ENCODE data around the gene FBRSL1.

The FBRSL1 gene

GRCh38 chr12:132521200-132521580 is 31.2 kb downstream of the FBRSL1 start:
- no peak for DNase-seq (ENCODE audit: low spot score)
- Histone ChIP-seq H2BK15ac (ENCODE audit: low read length) (no peak overlapping the region), H3K18ac (ENCODE audit: low read length) (peak overlapping the region; percentile 24), H3K23ac (ENCODE audit: low read depth, low read length, poor library complexity) (peak overlapping the region; percentile 48), H4K91ac (ENCODE audit: low read depth, low read length, poor library complexity) (no peak overlapping the region), H3K36me3 (replicated peaks in 1 of 2; ENCODE audit: control insufficient read depth in 2 of 2, insufficient read depth in 2 of 2, low read length in 2 of 2) (peaks cover 0 to 11% of the 10 kb centered on the region in 2 donors), H3K27me3 (ENCODE audit: control insufficient read depth in 3 of 3, insufficient read depth in 3 of 3, low read depth in 1 of 3, low read length in 3 of 3) (no peaks in the 10 kb centered on the region), H2BK12ac (ENCODE audit: low read length) (no peak overlapping the region), H2AK5ac (ENCODE audit: low read depth, low read length) (peak overlapping the region; percentile 13), H3K4me1 (ENCODE audit: control insufficient read depth in 2 of 2, insufficient read depth in 1 of 2, low read depth in 1 of 2, low read length in 2 of 2) (peaks cover 0 to 7% of the 10 kb centered on the region in 2 donors), H3K27ac (replicated peaks; ENCODE audit: low read length) (no peak overlapping the region), H3K4me2 (ENCODE audit: insufficient read depth, low read length, poor library complexity, severe bottlenecking) (no peak overlapping the region), H3K4me3 (ENCODE audit: low read length in 2 of 2) (no peak overlapping the region), H3K79me1 (ENCODE audit: low read depth, low read length) (peaks cover 7% of the 10 kb centered on the region), H2BK5ac (ENCODE audit: low read length) (no peak overlapping the region), H3K9me3 (replicated peaks in 1 of 2; ENCODE audit: control insufficient read depth in 2 of 2, insufficient read depth in 1 of 2, low read depth in 1 of 2, low read length in 2 of 2) (peaks cover 20 to 23% of the 10 kb centered on the region in 2 donors), H2BK120ac (ENCODE audit: low read depth, low read length) (no peak overlapping the region), H3K14ac (ENCODE audit: low read length) (no peak overlapping the region), H4K8ac (ENCODE audit: low read depth, low read length) (no peak overlapping the region), H3K4ac (ENCODE audit: low read length) (no peak overlapping the region), H2AFZ (ENCODE audit: low read length) (no peak overlapping the region), H3K9ac (ENCODE audit: low read depth, low read length, poor library complexity) (peak overlapping the region; percentile 83)
- no CpG with 5 or more reads among the region's 15 CpGs for WGBS, 2 donors (ENCODE audit: extremely low coverage in 2 of 2, insufficient read length in 2 of 2, insufficient replicate concordance in 1 of 2)

GRCh38 chr12:132521712-132522292 is 31.9 kb downstream of the FBRSL1 start:
- Histone ChIP-seq H3K14ac (ENCODE audit: low read length) (no peak overlapping the region), H3K9me3 (replicated peaks in 1 of 2; ENCODE audit: control insufficient read depth in 2 of 2, insufficient read depth in 1 of 2, low read depth in 1 of 2, low read length in 2 of 2) (peaks cover 16 to 17% of the 10 kb centered on the region in 2 donors), H2BK12ac (ENCODE audit: low read length) (no peak overlapping the region), H3K23ac (ENCODE audit: low read depth, low read length, poor library complexity) (peak overlapping the region; percentile 48), H2BK15ac (ENCODE audit: low read length) (no peak overlapping the region), H4K91ac (ENCODE audit: low read depth, low read length, poor library complexity) (no peak overlapping the region), H3K4ac (ENCODE audit: low read length) (no peak overlapping the region), H2AFZ (ENCODE audit: low read length) (no peak overlapping the region), H3K4me1 (ENCODE audit: control insufficient read depth in 2 of 2, insufficient read depth in 1 of 2, low read depth in 1 of 2, low read length in 2 of 2) (peaks cover 0 to 10% of the 10 kb centered on the region in 2 donors), H3K18ac (ENCODE audit: low read length) (no peak overlapping the region), H3K27ac (replicated peaks; ENCODE audit: low read length) (no peak overlapping the region), H3K4me2 (ENCODE audit: insufficient read depth, low read length, poor library complexity, severe bottlenecking) (no peak overlapping the region), H3K9ac (ENCODE audit: low read depth, low read length, poor library complexity) (peak overlapping the region; percentile 83), H2AK5ac (ENCODE audit: low read depth, low read length) (peak overlapping the region; percentile 37), H4K8ac (ENCODE audit: low read depth, low read length) (no peak overlapping the region), H3K4me3 (ENCODE audit: low read length in 2 of 2) (no peak overlapping the region), H2BK5ac (ENCODE audit: low read length) (no peak overlapping the region), H3K79me1 (ENCODE audit: low read depth, low read length) (peaks cover 10% of the 10 kb centered on the region), H3K27me3 (ENCODE audit: control insufficient read depth in 3 of 3, insufficient read depth in 3 of 3, low read depth in 1 of 3, low read length in 3 of 3) (no peaks in the 10 kb centered on the region), H3K36me3 (replicated peaks in 1 of 2; ENCODE audit: control insufficient read depth in 2 of 2, insufficient read depth in 2 of 2, low read length in 2 of 2) (peaks cover 0 to 11% of the 10 kb centered on the region in 2 donors), H2BK120ac (ENCODE audit: low read depth, low read length) (no peak overlapping the region)
- no peak for DNase-seq (ENCODE audit: low spot score)
- WGBS, 2 donors (ENCODE audit: extremely low coverage in 2 of 2, insufficient read length in 2 of 2, insufficient replicate concordance in 1 of 2), result no CpG with 5 or more reads among the region's 27 CpGs

- H3K9me3 ChIP-seq (replicated peaks in 1 of 2; ENCODE audit: control insufficient read depth in 2 of 2, insufficient read depth in 1 of 2, low read depth in 1 of 2, low read length in 2 of 2), result peaks cover 16 to 17% of the 10 kb centered on the region in 2 donors
- no peak overlapping the region for H2BK15ac ChIP-seq (ENCODE audit: low read length)
- no peak for DNase-seq (ENCODE audit: low spot score)
- peak overlapping the region; percentile 4 for H3K14ac ChIP-seq (ENCODE audit: low read length)
- no peak overlapping the region for H2AFZ ChIP-seq (ENCODE audit: low read length)
- no peak overlapping the region for H3K4me3 ChIP-seq (ENCODE audit: low read length in 2 of 2)
- peak overlapping the region; percentile 96 for H2AK5ac ChIP-seq (ENCODE audit: low read depth, low read length)
- H3K4me1 ChIP-seq (ENCODE audit: control insufficient read depth in 2 of 2, insufficient read depth in 1 of 2, low read depth in 1 of 2, low read length in 2 of 2), result peaks cover 0 to 10% of the 10 kb centered on the region in 2 donors
- no peak overlapping the region for H2BK120ac ChIP-seq (ENCODE audit: low read depth, low read length)
- H3K4me2 ChIP-seq (ENCODE audit: insufficient read depth, low read length, poor library complexity, severe bottlenecking), result no peak overlapping the region
- H4K8ac ChIP-seq (ENCODE audit: low read depth, low read length), result no peak overlapping the region
- H3K9ac ChIP-seq (ENCODE audit: low read depth, low read length, poor library complexity), result peak overlapping the region; percentile 77
- no peaks in the 10 kb centered on the region for H3K27me3 ChIP-seq (ENCODE audit: control insufficient read depth in 3 of 3, insufficient read depth in 3 of 3, low read depth in 1 of 3, low read length in 3 of 3)
- peak overlapping the region; percentile 52 for H3K23ac ChIP-seq (ENCODE audit: low read depth, low read length, poor library complexity)
- peak overlapping the region; percentile 83 for H3K18ac ChIP-seq (ENCODE audit: low read length)
- no peak overlapping the region for H2BK12ac ChIP-seq (ENCODE audit: low read length)
- peaks cover 10% of the 10 kb centered on the region for H3K79me1 ChIP-seq (ENCODE audit: low read depth, low read length)
- no peak overlapping the region for H3K4ac ChIP-seq (ENCODE audit: low read length)
- WGBS, 2 donors (ENCODE audit: extremely low coverage in 2 of 2, insufficient read length in 2 of 2, insufficient replicate concordance in 1 of 2), result no CpG with 5 or more reads among the region's 25 CpGs
- no peak overlapping the region for H3K27ac ChIP-seq (replicated peaks; ENCODE audit: low read length)
- no peak overlapping the region for H4K91ac ChIP-seq (ENCODE audit: low read depth, low read length, poor library complexity)
- peaks cover 0 to 9% of the 10 kb centered on the region in 2 donors for H3K36me3 ChIP-seq (replicated peaks in 1 of 2; ENCODE audit: control insufficient read depth in 2 of 2, insufficient read depth in 2 of 2, low read length in 2 of 2)
- H2BK5ac ChIP-seq (ENCODE audit: low read length), result no peak overlapping the region
Measured at GRCh38 chr12:132522592-132523380, 32.8 kb downstream of the FBRSL1 start.
